K562 (cell line): ENCODE data around the gene CHST1. TPM values are rescaled to one million over a fixed set of nuclear protein-coding genes. Genes with fewer than 3 reads are reported as not detected.

Source experiments
- ATAC-seq: fragments of 200-7000 bp; cut with Tn5 transposase; 3 replicates; pipeline ENCODE4 v1.9.1; 2020; ENCODE audit warnings: moderate library complexity
- BruUV-seq: library from RNA; stranded (reverse); fragments of 400-500 nt; replicated peaks from 2 replicates; lab custom pipeline; 2021; lab: Mats Ljungman, UMichigan
- CTCF ChIA-PET: fragments of 300-600 bp; formaldehyde crosslinking; extraction: SDS; loops from one replicate; lab custom pipeline; 2021; ENCODE audit warnings: low intra/inter-chr PET ratio; lab: Yijun Ruan, JAX
- POLR2A ChIA-PET: fragments of 300-600, 350-650 bp; sonication (Branson Sonifier 250); formaldehyde crosslinking; extraction: SDS; loops from one replicate; lab custom pipeline; 2021; ENCODE audit warnings: antibody characterized with exemption, inconsistent platforms; lab: Yijun Ruan, JAX
- DNase-seq, 4 experiments: peaks; one replicate each; pipeline versions ENCODE4 v3.0.0 to v3.0.0-alpha.2; 2011 to 2018; ENCODE audit warnings: low spot score in 3 of 4, mixed read lengths in 3 of 4; ENCODE audit errors: extremely low read depth in 1 of 4
- FAIRE-seq: peaks from 2 replicates; lab custom pipeline; 2011; peaks lifted over from hg19 to GRCh38; lab: Jason Lieb, UNC
- H2AFZ ChIP-seq: 2 replicates; pipeline ENCODE4 v1.6.0; 2011; ENCODE audit warnings: low read depth, low read length, control low read depth, inconsistent platforms
- H3K27ac ChIP-seq: fragments of 200-600 bp; 3 replicates; pipeline ENCODE4 v1.8.0; 2011; ENCODE audit warnings: low read depth, mild to moderate bottlenecking, control low read depth, inconsistent platforms, low read length, moderate library complexity, mixed read lengths; ENCODE audit errors: extremely low read depth
- H3K27me3 ChIP-seq, 2 experiments: fragments of 300-600 bp in 1 of 2; 2 replicates in 1 of 2; 3 replicates in 1 of 2; pipeline versions ENCODE4 v1.6.0 to v1.8.0; 2011; ENCODE audit warnings: inconsistent platforms in 2 of 2, low read length in 2 of 2, mild to moderate bottlenecking in 1 of 2, mixed read lengths in 1 of 2, moderate library complexity in 1 of 2; ENCODE audit not compliant: control insufficient read depth in 2 of 2, insufficient read depth in 2 of 2
- H3K36me3 ChIP-seq: fragments of 300-600 bp; 3 replicates; pipeline ENCODE4 v1.8.0; 2011; ENCODE audit warnings: mild to moderate bottlenecking, low read length, inconsistent platforms; ENCODE audit not compliant: control insufficient read depth, insufficient read depth
- H3K4me1 ChIP-seq, 2 experiments: fragments of 200-600 bp in 1 of 2; replicated peaks in 1 of 2; 2 replicates in 1 of 2; 3 replicates in 1 of 2; pipeline versions ENCODE4 v1.5.1 to v1.8.0; 2011; ENCODE audit warnings: inconsistent platforms in 2 of 2, low read length in 2 of 2, mild to moderate bottlenecking in 1 of 2, mixed read lengths in 1 of 2, moderate library complexity in 1 of 2; ENCODE audit not compliant: control insufficient read depth in 2 of 2, insufficient read depth in 2 of 2
- H3K4me2 ChIP-seq: 2 replicates; pipeline ENCODE4 v1.6.1; 2011; ENCODE audit warnings: low read length, control low read depth, inconsistent platforms, mixed read lengths; ENCODE audit not compliant: insufficient read depth
- H3K4me3 ChIP-seq: fragments of 200-600 bp; sonication (generic), shearing (Covaris generic); 2 replicates; pipeline ENCODE4 v1.5.1; 2016; ENCODE audit warnings: control low read depth, inconsistent platforms
- H3K79me2 ChIP-seq: fragments of 200-600 bp; 3 replicates; pipeline ENCODE4 v1.8.0; 2011; ENCODE audit warnings: low read length, inconsistent platforms; ENCODE audit not compliant: control insufficient read depth, insufficient read depth
- H3K9ac ChIP-seq, 2 experiments: 2 replicates each; pipeline versions ENCODE4 v1.6.0 to v1.6.1; 2011; ENCODE audit warnings: low read depth in 2 of 2, low read length in 2 of 2, control low read depth in 1 of 2, inconsistent platforms in 1 of 2, mild to moderate bottlenecking in 1 of 2, mixed read lengths in 1 of 2; ENCODE audit not compliant: insufficient read depth in 1 of 2
- H3K9me1 ChIP-seq: one replicate; pipeline ENCODE4 v1.6.0; 2011; ENCODE audit warnings: inconsistent platforms, mild to moderate bottlenecking, low read length, moderate library complexity; ENCODE audit not compliant: control insufficient read depth, insufficient read depth
- H3K9me3 ChIP-seq: replicated peaks from 2 replicates; pipeline ENCODE4 v1.5.1; 2011; ENCODE audit warnings: low read depth, low read length, inconsistent platforms; ENCODE audit not compliant: control insufficient read depth, insufficient read depth
- H4K20me1 ChIP-seq: replicated peaks from 2 replicates; pipeline ENCODE4 v1.6.1; 2011; ENCODE audit warnings: low read length, inconsistent platforms, mixed read lengths; ENCODE audit not compliant: control insufficient read depth, insufficient read depth
- ATF3 ChIP-seq, 2 experiments: fragments of 450-650 bp in 1 of 2; sonication (generic) in 1 of 2; formaldehyde crosslinking in 1 of 2; IDR thresholded peaks in 1 of 2; conservative IDR thresholded peaks in 1 of 2; 2 replicates each; pipeline versions ENCODE4 v1.6.1 to v1.8.1; 2016 to 2023; ENCODE audit warnings: mild to moderate bottlenecking in 2 of 2, moderate library complexity in 2 of 2, inconsistent platforms in 1 of 2, missing genetic modification reagents in 1 of 2
- BDP1 ChIP-seq: IDR thresholded peaks from 3 replicates; pipeline ENCODE4 v1.6.1; 2011; ENCODE audit not compliant: insufficient read length, insufficient read depth
- BHLHE40 ChIP-seq: IDR thresholded peaks from 2 replicates; pipeline ENCODE4 v1.6.1; 2011; ENCODE audit warnings: low read length, improper control_type of control experiment
- GATA2 ChIP-seq: sonication (generic); formaldehyde crosslinking; IDR thresholded peaks from 2 replicates; pipeline ENCODE4 v1.4.0; 2020; ENCODE audit warnings: mild to moderate bottlenecking, missing genetic modification reagents
- HMG20A ChIP-seq: fragments of 450-650 bp; formaldehyde crosslinking; conservative IDR thresholded peaks from 2 replicates; pipeline ENCODE4 v1.4.0; 2020; ENCODE audit warnings: mild to moderate bottlenecking, mixed read lengths
- KDM1A ChIP-seq, 2 experiments: fragments of 450-650 bp; IDR thresholded peaks; 2 replicates each; pipeline ENCODE4 v1.6.1; 2016; ENCODE audit warnings: mild to moderate bottlenecking in 2 of 2
- MEF2A ChIP-seq: IDR thresholded peaks from 2 replicates; pipeline ENCODE4 v1.6.1; 2011; ENCODE audit warnings: low read depth, mild to moderate bottlenecking, low read length, moderate library complexity; ENCODE audit not compliant: control insufficient read depth
- MITF ChIP-seq: IDR thresholded peaks from 2 replicates; pipeline ENCODE4 v1.6.1; 2014; ENCODE audit warnings: antibody characterized with exemption
- MTA1 ChIP-seq: fragments of 450-650 bp; IDR thresholded peaks from 2 replicates; pipeline ENCODE4 v1.6.1; 2017; ENCODE audit warnings: borderline replicate concordance
- NFIX ChIP-seq: fragments of 250-450 bp; sonication (Bioruptor Pico); IDR thresholded peaks from 2 replicates; pipeline ENCODE4 v1.4.0; 2020; ENCODE audit warnings: low read depth, mild to moderate bottlenecking, moderate library complexity
- PML ChIP-seq: IDR thresholded peaks from 2 replicates; pipeline ENCODE4 v1.6.1; 2012; ENCODE audit warnings: low read length, inconsistent platforms
- TCF7L2 ChIP-seq: fragments of 150-350 bp; IDR thresholded peaks from 2 replicates; pipeline ENCODE4 v1.6.1; 2016; ENCODE audit warnings: low read depth, mild to moderate bottlenecking, low read length, moderate library complexity
- TSC22D4 ChIP-seq: fragments of 450-650 bp; IDR thresholded peaks from 2 replicates; pipeline ENCODE4 v1.6.1; 2016; ENCODE audit warnings: missing genetic modification characterization, missing biosample characterization, control low read depth
- ZBTB8A ChIP-seq: fragments of 450-650 bp; IDR thresholded peaks from 2 replicates; pipeline ENCODE4 v1.6.1; 2018; ENCODE audit warnings: mild to moderate bottlenecking, moderate library complexity; ENCODE audit not compliant: partially characterized antibody
- WGBS: fragments of 100-300 bp; shearing (Covaris generic); methylation state at CpG from one replicate; pipeline ENCODE4 v1.1.6; 2016; ENCODE audit warnings: low coverage, mixed read lengths; ENCODE audit not compliant: insufficient coverage; ENCODE audit errors: missing lambda C conversion rate; 5-methylcytosine and 5-hydroxymethylcytosine counted together
- in situ Hi-C: fragments of 300-500 bp; cut with MboI; formaldehyde crosslinking; loops from 4 replicates; pipeline ENCODE4 v1.15.0; 2018; ENCODE audit warnings: inconsistent platforms, mixed read lengths
- intact Hi-C: fragments of 100-400 bp; cut with micrococcal nuclease; formaldehyde crosslinking; loops from 2 replicates; pipeline ENCODE4 v1.14.2; 2022
- polyA plus RNA-seq, 8 experiments: library from polyadenylated mRNA; depleted of rRNA in 4 of 8; stranded (reverse) in 5 of 8; unstranded in 3 of 8; fragments of >200 nt; fragmentation: Nextera tagmentation in 2 of 8; fragmentation: Illumina TruSeq in 1 of 8; extraction: Ambion mirVana in 2 of 8; extraction: Trizol in 1 of 8; gene quantifications; 2 replicates each; pipeline versions ENCODE4 v1.2.1 to v1.2.3, GENCODE V29; 2011 to 2014; ENCODE audit warnings: inconsistent platforms in 1 of 8, missing spikeins in 1 of 8
- total RNA-seq, 7 experiments: library from RNA; depleted of rRNA in 6 of 7; stranded (reverse); fragments of >200 nt in 6 of 7; fragmentation: Illumina TruSeq in 2 of 7; extraction: Trizol in 2 of 7; gene quantifications; 2 replicates each; pipeline versions ENCODE4 v1.2.1 to v1.2.3, GENCODE V29; 2011 to 2021; ENCODE audit warnings: low replicate concordance in 1 of 7

The CHST1 gene
- total and polyA plus RNA-seq, 9 of the 15 experiments (the other 6 are each of a cell fraction or from before 2014, with no cell fraction given), result 0.04 to 0.32 (median 0.18) TPM; not detected in 4

GRCh38 chr11:45641961-45642360 is 23.5 kb downstream of the CHST1 start:
- FAIRE-seq (no peak), DNase-seq (no peak), ATAC-seq (no peak)
- Histone ChIP-seq H3K9ac (no peak overlapping the region; a peak in 1 of 4 replicates), H3K4me2 (no peak overlapping the region), H2AFZ (no peak overlapping the region), H4K20me1 (no peaks in the 10 kb centered on the region), H3K79me2 (no peaks in the 10 kb centered on the region), H3K9me3 (no peaks in the 10 kb centered on the region), H3K27ac (no peak overlapping the region), H3K27me3 (peaks cover 0 to 19% of the 10 kb centered on the region in 2 experiments; a peak in 1 of 5 replicates), H3K4me3 (no peak overlapping the region), H3K36me3 (no peaks in the 10 kb centered on the region), H3K9me1 (no peaks in the 10 kb centered on the region), H3K4me1 (no peaks in the 10 kb centered on the region)
- WGBS, result 0% methylated on average over 2 of the region's 2 CpGs
- POLR2A ChIA-PET, result interaction anchor here (0.5 to 1.2 kb wide), 5 partner anchors 16 to 654 kb away, joined by 3 to 5 read pairs (median 3); no protein-coding TSS in a partner anchor
- intact Hi-C loops, result no loop called here
- TF ChIP-seq ATF3 (IDR thresholded peaks at IDR 0.05) (no peak), ATF3 (CRISPR knock-in tag; conservative IDR thresholded peaks at IDR 0.05) (no peak), BDP1 (no peak), ZBTB8A (no peak), BHLHE40 (no peak), HMG20A (CRISPR knock-in tag) (no peak), TSC22D4 (no peak), MTA1 (no peak), PML (no peak), GATA2 (CRISPR knock-in tag) (no peak), KDM1A (IDR thresholded peaks at IDR 0.05) (no peak), MITF (no peak), MEF2A (no peak), NFIX (CRISPR knock-in tag) (no peak), TCF7L2 (no peak)
- TF ChIP-seq, all 486 proteins: peak for 0
- no TSS peak for BruUV-seq
- in situ Hi-C loops, result no loop called here
- CTCF ChIA-PET, result no interaction called here
